GM13977 (cell line): Measurements from ENCODE around the gene KYNU.

Experiments
- DNase-seq: peaks from one replicate; pipeline ENCODE4 v3.0.0; 2012; ENCODE audit warnings: low spot score
- in situ Hi-C: fragments of 300-500 bp; cut with MboI; formaldehyde crosslinking; loops from one replicate; pipeline ENCODE4 v1.12.0; 2022; ENCODE audit warnings: low sequenced_read_pairs, low pct_unique_long_range_greater_than_20kb, mixed read lengths, inconsistent platforms; ENCODE audit not compliant: unreplicated experiment
- TF ChIP-seq, protein P1 (sequence below): IDR thresholded peaks from 2 replicates; pipeline ENCODE4 v1.5.1; 2012; ENCODE audit warnings: mild to moderate bottlenecking, control low read depth; ENCODE audit not compliant: insufficient read depth; ENCODE audit errors: extremely low read depth, missing control alignments

The KYNU gene

DNA sequence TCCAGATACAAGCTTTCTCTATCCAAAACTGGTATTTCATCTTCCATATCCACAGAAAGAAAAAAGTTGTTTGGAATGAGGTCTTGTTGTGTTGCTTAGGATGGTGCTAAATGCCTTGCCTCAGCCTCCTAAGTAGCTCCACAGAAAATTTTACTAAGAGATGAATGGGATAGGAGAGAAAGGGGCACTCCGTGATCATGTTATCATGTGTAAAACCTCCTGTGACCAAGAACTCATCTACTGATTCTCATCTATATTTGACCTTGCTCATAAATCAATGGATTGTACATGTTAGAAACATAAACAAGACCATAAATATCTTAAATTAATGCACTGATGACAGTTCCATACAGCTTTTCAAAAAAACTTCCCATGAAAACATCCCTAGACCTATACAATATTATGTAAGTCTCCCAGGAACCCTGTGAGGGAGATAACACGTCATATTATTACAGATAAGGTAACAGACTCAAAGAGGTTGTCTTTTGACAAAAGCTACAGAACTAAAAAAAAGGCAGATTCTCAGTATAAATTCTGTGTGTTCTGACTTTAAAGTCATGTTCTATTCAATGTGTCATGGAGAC lies 29.3 kb upstream of the KYNU start:
- no peak for DNase-seq
- TF ChIP-seq, protein P1, sequence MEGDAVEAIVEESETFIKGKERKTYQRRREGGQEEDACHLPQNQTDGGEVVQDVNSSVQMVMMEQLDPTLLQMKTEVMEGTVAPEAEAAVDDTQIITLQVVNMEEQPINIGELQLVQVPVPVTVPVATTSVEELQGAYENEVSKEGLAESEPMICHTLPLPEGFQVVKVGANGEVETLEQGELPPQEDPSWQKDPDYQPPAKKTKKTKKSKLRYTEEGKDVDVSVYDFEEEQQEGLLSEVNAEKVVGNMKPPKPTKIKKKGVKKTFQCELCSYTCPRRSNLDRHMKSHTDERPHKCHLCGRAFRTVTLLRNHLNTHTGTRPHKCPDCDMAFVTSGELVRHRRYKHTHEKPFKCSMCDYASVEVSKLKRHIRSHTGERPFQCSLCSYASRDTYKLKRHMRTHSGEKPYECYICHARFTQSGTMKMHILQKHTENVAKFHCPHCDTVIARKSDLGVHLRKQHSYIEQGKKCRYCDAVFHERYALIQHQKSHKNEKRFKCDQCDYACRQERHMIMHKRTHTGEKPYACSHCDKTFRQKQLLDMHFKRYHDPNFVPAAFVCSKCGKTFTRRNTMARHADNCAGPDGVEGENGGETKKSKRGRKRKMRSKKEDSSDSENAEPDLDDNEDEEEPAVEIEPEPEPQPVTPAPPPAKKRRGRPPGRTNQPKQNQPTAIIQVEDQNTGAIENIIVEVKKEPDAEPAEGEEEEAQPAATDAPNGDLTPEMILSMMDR = no peak
- in situ Hi-C loops = no loop called here

DNA sequence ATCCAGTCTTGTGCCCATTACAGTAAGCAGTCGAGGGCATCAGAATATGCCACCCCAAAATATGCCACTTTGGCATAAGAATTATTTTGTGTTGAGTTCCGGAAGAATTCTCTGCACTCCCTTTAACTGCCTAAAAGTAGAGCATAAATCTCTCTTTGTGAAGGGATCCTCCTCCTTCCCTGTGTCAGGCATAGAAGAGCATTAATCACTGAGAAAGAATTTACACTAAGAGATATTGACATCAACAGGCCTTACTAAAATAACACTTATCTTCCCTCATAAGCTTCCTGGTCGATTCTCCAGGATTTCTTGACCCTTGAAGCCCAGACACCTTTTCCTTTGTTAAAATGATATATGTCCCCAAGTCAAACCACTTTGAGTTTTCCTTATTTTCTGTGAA lies 27.6 kb upstream of the KYNU start:
- in situ Hi-C loops = no loop called here
- TF ChIP-seq, protein P1 = no peak
- DNase-seq = no peak

DNA sequence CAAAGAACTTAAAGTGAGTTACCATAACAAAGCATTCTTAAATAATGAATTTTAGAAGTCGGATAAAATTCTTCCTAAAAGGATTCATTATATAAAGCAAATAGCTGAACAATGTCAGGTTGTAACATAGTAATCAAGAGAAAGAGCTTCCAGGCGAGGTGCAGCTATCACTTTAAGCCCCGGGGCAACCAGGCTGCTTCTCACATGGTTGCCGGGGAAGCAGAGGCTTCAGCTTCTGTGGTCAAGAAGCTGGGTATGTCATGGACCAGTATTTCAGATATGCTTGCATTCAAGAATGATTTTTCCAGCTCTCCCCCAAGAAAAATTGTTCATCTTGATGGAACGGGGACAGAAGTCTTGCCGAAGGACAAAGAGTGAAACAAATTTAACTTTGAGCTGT lies 23.6 kb upstream of the KYNU start:
- in situ Hi-C loops = no loop called here
- DNase-seq = no peak
- TF ChIP-seq, protein P1 = no peak

DNA sequence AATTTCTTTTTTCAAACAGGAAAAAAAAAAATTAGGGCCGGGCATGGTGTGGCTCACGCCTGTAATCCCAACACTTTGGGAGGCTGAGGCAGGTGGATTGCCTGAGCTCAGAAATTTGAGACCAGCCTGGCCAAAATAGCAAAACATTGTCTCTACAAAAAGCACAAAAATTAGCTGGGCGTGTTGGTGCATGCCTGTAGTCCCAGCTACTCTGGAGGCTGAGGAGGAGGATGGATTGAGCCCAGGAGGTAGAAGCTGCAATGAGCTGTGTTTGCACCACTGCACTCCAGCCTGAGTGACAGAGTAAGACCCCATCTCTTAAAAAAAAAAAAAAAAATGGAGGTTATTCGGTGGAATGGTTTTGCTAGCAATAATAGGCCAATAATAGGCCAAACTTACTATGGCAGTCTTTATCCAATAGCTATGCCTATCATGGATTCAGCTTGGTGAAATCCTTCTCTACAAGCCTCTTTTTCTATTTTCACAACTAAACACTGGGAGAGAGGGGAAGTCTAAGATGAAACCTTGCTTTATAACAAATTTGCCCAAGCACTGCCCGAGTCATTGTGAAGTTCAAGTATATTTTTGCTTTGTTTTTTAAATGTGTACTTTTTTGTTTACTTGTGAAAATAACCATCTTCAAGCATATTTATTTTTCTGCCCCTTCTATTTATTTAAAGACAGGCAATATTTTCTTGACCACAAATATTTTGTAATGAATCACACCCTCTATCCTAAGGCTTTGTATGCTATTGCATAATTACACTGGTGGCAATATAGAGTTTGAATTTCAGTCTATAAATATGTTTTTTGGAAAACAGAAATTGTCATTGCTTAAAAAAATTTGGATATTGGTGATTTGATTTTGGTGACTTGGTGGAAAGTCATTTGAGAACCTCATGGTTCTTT lies 20.0 kb upstream of the KYNU start:
- TF ChIP-seq, protein P1 = no peak
- in situ Hi-C loops = no loop called here
- no peak for DNase-seq

DNA sequence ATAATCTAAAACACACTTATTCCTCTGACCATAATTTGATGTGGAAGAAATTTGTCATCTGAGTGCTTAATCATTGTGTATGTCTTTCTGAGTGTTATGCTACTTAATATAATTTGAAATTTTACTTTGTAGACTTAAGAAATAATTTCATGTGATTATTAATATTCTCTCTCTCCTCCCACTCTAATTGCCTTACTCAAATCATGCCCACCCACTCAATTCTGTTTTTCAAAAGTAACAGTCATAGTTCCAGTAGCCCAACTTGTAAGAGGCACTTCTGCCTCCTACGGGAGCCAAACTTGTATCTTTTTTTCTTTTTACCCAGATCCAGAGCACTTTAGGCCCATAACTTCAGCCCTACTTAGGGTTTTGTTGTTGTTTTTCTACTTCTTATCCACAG lies 18.5 kb upstream of the KYNU start:
- DNase-seq = no peak
- TF ChIP-seq, protein P1 = no peak
- in situ Hi-C loops = no loop called here

DNA sequence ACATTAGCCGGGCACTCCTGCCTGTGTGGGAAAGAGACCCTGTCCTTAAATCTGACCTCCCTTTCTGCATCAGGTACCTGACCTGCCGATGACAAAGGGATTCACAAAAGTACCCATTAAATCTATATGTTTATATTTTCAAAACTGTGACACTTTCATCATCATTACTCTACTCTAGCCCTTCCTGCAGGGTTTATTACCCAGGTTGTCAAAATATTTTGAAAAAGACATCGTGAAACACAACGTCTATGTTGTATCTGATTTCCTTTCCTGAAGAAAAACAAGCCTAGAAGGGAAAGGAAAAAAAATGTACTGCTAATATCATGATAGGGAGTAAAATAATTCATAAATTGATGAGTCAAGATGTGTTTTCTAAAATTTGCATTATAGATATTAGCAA lies 15.2 kb upstream of the KYNU start:
- in situ Hi-C loops = no loop called here
- TF ChIP-seq, protein P1 = no peak
- no peak for DNase-seq
